Neural crest cell (in vitro differentiated cells): Measurements from ENCODE around the gene CLIC5. TPM values are rescaled to one million over a fixed set of nuclear protein-coding genes. Genes with fewer than 3 reads are reported as not detected.

Experiments
- DNase-seq: peaks from one replicate; pipeline ENCODE4 v3.0.0; 2021; ENCODE audit warnings: low read depth, mixed read lengths, low spot score
- H3K27ac Mint-ChIP-seq: one replicate; pipeline ENCODE4 v1.8.0; 2021; ENCODE audit warnings: mild to moderate bottlenecking, mixed read lengths; ENCODE audit not compliant: unreplicated experiment
- H3K27me3 Mint-ChIP-seq: 2 replicates; pipeline ENCODE4 v1.8.0; 2021; ENCODE audit warnings: low read depth, mild to moderate bottlenecking, mixed read lengths
- H3K36me3 Mint-ChIP-seq: 2 replicates; pipeline ENCODE4 v1.8.0; 2021; ENCODE audit warnings: low read depth, mild to moderate bottlenecking, mixed read lengths
- H3K4me1 Mint-ChIP-seq: 2 replicates; pipeline ENCODE4 v1.8.0; 2021; ENCODE audit warnings: mixed read lengths
- H3K4me3 Mint-ChIP-seq: one replicate; pipeline ENCODE4 v1.8.0; 2021; ENCODE audit warnings: mild to moderate bottlenecking, mixed read lengths
- H3K9me3 Mint-ChIP-seq: 2 replicates; pipeline ENCODE4 v1.8.0; 2021; ENCODE audit warnings: mixed read lengths
- total RNA-seq: library from RNA; stranded (reverse); gene quantifications from 2 replicates; pipeline ENCODE4 v1.2.1, GENCODE V29; 2021
- TF ChIP-seq, protein P1 (sequence below): fragments of 200-600 bp; sonication (generic); conservative IDR thresholded peaks from 2 replicates; pipeline ENCODE4 v1.5.0; 2021; ENCODE audit warnings: antibody characterized with exemption, mild to moderate bottlenecking

Gene CLIC5
- total RNA-seq, 1 donor from 2014 or later, result not detected

DNA sequence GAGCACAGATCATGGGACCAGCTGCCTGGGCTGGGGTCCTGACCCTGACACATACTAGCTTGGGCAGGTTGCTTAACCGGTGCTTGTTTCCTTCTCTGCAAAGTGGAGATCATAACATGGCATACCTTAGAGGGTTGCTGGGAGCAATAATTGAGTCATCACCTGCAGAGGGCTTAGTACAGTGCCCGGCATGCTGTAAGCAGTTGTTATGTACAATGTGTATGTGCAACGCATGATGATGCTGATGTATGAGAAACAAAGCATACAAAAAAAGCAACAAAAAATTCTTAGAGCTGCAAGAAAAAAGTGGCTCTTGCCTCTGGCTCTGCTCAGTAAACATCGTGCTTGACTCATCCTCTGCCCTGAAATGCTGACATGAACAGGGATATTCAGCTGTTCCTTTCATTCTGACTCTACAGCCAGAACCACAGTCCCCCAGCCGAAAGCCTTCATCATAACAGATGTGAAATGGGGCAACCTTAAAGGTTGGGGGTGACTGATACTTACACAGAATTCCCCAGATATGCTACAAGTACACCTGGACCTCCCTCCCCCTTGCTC lies 91.7 kb downstream of the CLIC5 start:
- TF ChIP-seq, protein P1, sequence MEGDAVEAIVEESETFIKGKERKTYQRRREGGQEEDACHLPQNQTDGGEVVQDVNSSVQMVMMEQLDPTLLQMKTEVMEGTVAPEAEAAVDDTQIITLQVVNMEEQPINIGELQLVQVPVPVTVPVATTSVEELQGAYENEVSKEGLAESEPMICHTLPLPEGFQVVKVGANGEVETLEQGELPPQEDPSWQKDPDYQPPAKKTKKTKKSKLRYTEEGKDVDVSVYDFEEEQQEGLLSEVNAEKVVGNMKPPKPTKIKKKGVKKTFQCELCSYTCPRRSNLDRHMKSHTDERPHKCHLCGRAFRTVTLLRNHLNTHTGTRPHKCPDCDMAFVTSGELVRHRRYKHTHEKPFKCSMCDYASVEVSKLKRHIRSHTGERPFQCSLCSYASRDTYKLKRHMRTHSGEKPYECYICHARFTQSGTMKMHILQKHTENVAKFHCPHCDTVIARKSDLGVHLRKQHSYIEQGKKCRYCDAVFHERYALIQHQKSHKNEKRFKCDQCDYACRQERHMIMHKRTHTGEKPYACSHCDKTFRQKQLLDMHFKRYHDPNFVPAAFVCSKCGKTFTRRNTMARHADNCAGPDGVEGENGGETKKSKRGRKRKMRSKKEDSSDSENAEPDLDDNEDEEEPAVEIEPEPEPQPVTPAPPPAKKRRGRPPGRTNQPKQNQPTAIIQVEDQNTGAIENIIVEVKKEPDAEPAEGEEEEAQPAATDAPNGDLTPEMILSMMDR, result no peak
- Mint-ChIP-seq H3K9me3 (no peaks in the 10 kb centered on the region), H3K27me3 (peaks cover 2% of the 10 kb centered on the region), H3K4me3 (no peak overlapping the region), H3K4me1 (peaks cover 27% of the 10 kb centered on the region), H3K36me3 (no peaks in the 10 kb centered on the region), H3K27ac (no peak overlapping the region)
- DNase-seq, result no peak

DNA sequence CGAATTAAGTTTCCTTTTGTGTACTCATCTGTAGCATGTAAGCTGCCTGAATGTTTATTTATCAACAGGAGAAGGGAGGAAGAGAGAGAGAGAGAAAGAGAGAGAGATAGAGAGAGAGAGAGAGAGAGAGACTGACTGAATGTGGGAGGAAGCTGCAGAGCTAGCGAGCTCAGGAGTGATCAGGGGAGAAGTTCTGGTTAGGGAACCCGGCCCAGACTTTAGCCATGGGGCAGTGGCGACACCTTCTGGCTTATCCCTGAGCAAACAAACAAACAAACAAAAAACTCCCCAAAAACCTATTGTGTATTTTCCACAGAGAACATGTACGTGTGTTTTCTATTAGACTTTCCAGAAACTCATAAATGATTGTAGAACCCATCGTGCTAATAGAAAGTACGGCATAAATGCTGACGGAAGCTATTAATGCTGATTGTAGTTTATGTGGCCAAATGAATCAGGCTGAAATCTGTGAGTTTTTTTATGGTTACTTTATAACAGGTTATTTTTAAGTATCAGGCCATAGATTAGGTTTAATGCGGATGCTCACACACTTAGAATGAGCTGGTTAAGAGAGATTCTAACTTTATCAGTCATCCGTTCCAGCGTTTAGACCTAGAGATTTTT lies 92.8 kb downstream of the CLIC5 start:
- Mint-ChIP-seq H3K4me1 (peaks cover 25% of the 10 kb centered on the region), H3K27ac (no peak overlapping the region), H3K9me3 (no peaks in the 10 kb centered on the region), H3K36me3 (no peaks in the 10 kb centered on the region), H3K27me3 (peaks cover 2% of the 10 kb centered on the region), H3K4me3 (no peak overlapping the region)
- TF ChIP-seq, protein P1, result peak; percentile 77
- peak; percentile 60 for DNase-seq

DNA sequence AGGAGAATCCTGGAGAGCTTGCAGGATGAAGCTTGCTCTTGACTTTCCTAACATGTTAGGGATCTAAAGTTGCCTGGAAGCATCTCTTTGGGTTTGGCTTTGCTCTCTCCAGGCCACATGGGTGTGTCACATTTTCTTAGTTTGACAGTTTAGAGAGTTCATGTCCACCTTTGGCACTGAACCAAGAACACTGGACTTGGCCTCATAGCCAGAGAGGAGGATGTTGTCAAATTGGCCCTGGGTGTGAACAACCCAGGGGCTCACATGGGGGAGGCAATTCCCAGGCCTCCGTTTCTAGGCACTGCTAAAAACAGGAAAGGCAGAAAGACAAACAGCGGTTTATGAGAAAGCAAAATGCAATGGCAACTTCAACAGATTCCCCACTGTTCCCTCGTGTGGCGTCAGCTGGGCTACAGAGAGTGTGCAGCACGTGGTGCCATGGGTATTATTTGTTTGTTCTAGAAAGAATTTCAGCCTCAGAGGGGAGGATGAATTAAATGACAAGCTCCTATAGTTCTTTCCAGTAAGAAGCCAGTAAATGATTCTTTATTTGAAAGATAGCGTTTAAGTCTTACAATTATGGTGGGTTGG lies 93.9 kb downstream of the CLIC5 start:
- H3K9me3 Mint-ChIP-seq, result no peaks in the 10 kb centered on the region
- peaks cover 18% of the 10 kb centered on the region for H3K4me1 Mint-ChIP-seq
- H3K36me3 Mint-ChIP-seq, result no peaks in the 10 kb centered on the region
- no peak for DNase-seq
- H3K27me3 Mint-ChIP-seq, result peaks cover 2% of the 10 kb centered on the region
- no peak overlapping the region for H3K4me3 Mint-ChIP-seq
- H3K27ac Mint-ChIP-seq, result no peak overlapping the region
- TF ChIP-seq, protein P1, result no peak

DNA sequence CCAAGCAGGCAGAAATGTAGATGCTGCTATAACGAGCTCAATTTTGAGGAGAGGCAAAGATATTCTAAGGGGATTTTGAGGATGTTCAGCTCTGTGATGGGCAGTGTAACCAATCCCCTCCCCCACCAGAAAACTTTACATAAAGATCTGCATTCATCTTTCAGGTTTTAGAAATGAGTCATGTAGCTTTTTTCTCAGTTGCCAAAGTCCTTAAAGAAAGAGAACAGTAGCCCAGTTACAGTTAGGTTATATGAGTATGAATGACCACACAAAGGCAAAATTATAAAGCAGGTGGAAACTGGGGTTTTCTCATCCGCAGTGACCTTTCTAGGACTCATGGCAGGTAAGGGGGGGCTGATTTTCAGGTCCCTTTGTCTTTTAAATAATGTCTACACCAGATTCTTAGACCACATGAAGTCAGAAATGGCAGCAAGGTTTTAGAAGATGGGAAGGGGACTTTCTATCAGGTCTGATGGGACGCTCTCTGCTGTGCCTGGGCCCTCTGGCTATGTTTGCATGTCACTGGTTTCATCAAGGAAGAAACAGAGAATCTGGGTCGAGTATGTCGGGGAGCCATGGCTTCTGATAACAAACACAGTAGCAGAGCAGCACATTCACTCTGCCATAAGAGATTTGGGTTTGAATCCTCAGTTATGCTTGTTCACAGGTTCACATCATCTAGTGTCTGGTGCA lies 94.7 kb downstream of the CLIC5 start:
- Mint-ChIP-seq H3K36me3 (no peaks in the 10 kb centered on the region), H3K4me1 (peaks cover 18% of the 10 kb centered on the region), H3K4me3 (no peak overlapping the region), H3K9me3 (no peaks in the 10 kb centered on the region), H3K27ac (no peak overlapping the region), H3K27me3 (peaks cover 2% of the 10 kb centered on the region)
- TF ChIP-seq, protein P1, result no peak
- DNase-seq, result no peak

DNA sequence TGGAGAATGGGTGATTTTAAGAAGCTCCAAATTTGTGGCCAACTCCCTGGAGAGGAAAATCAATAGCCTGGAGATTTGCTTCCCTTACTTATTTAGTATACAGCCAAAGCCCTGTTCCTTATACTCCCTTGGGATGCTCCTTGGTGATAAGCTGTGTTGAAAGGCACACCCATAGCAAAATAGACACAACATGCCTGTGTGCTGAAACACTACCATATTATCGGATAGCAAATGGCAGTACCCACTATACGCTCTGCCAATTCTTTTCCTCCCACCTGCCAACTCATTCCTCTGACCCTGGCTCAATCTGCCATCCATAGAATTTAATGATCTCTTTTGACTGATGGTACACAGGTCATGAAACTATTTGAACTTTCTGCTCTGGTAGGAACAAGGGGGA lies 98.2 kb downstream of the CLIC5 start:
- Mint-ChIP-seq H3K36me3 (no peaks in the 10 kb centered on the region), H3K27ac (no peak overlapping the region), H3K27me3 (no peaks in the 10 kb centered on the region), H3K9me3 (peaks cover 3% of the 10 kb centered on the region), H3K4me3 (no peak overlapping the region), H3K4me1 (peaks cover 12% of the 10 kb centered on the region)
- no peak for DNase-seq
- TF ChIP-seq, protein P1, result no peak
